Loucy (cell line): ENCODE results near the gene SLC35B2.

Experiments
- H2AFZ ChIP-seq: fragments of 200-600 bp; sonication (generic); 2 replicates; pipeline ENCODE4 v1.6.0; 2016; ENCODE audit warnings: antibody characterized with exemption, mild to moderate bottlenecking, low read length, moderate library complexity
- H3F3A ChIP-seq: fragments of 200-600 bp; 2 replicates; pipeline ENCODE4 v1.6.0; 2016; ENCODE audit warnings: antibody characterized with exemption, low read depth, mild to moderate bottlenecking
- H3K27me3 ChIP-seq: fragments of 200-600 bp; sonication (generic); 2 replicates; pipeline ENCODE4 v1.6.1; 2014; ENCODE audit warnings: low read length, mild to moderate bottlenecking; ENCODE audit not compliant: insufficient read depth, poor library complexity, severe bottlenecking
- H3K36me3 ChIP-seq: fragments of 200-600 bp; sonication (generic); 2 replicates; pipeline ENCODE4 v1.6.1; 2016; ENCODE audit warnings: low read length; ENCODE audit not compliant: insufficient read depth
- H3K4me1 ChIP-seq: fragments of 200-600 bp; sonication (generic); 2 replicates; pipeline ENCODE4 v1.5.1; 2014; ENCODE audit warnings: low read length, mild to moderate bottlenecking; ENCODE audit not compliant: insufficient read depth, poor library complexity, severe bottlenecking
- H3K4me2 ChIP-seq: fragments of 200-600 bp; sonication (generic); 2 replicates; pipeline ENCODE4 v1.6.0; 2014; ENCODE audit warnings: antibody characterized with exemption, low read length, low read depth, mild to moderate bottlenecking; ENCODE audit not compliant: poor library complexity, severe bottlenecking
- H3K4me3 ChIP-seq: fragments of 200-600 bp; sonication (generic); 2 replicates; pipeline ENCODE4 v1.5.1; 2014; ENCODE audit warnings: low read length, mild to moderate bottlenecking, mixed read lengths; ENCODE audit not compliant: poor library complexity, severe bottlenecking
- H3K79me2 ChIP-seq: fragments of 200-600 bp; sonication (generic); 2 replicates; pipeline ENCODE4 v1.6.1; 2014; ENCODE audit warnings: low read length; ENCODE audit not compliant: insufficient read depth
- H3K9ac ChIP-seq: fragments of 200-600 bp; sonication (generic); 2 replicates; pipeline ENCODE4 v1.6.0; 2014; ENCODE audit warnings: mild to moderate bottlenecking, low read depth, low read length, moderate library complexity; ENCODE audit not compliant: poor library complexity, severe bottlenecking
- H3K9me2 ChIP-seq: fragments of 200-600 bp; sonication (generic); replicated peaks from 2 replicates; pipeline ENCODE4 v1.6.1; 2016; ENCODE audit warnings: low read depth, low read length, mixed read lengths
- H3K9me3 ChIP-seq: fragments of 200-600 bp; sonication (generic); 2 replicates; pipeline ENCODE4 v1.6.1; 2014; ENCODE audit warnings: mild to moderate bottlenecking, antibody characterized with exemption, low read length, low read depth; ENCODE audit not compliant: insufficient read depth
- H4K20me1 ChIP-seq: fragments of 200-600 bp; sonication (generic); 2 replicates; pipeline ENCODE4 v1.6.0; 2014; ENCODE audit warnings: antibody characterized with exemption, low read length, mild to moderate bottlenecking; ENCODE audit not compliant: insufficient read depth, poor library complexity, severe bottlenecking
- EZH2phosphoT487 ChIP-seq: fragments of 200-600 bp; IDR thresholded peaks from 2 replicates; pipeline ENCODE4 v1.6.1; 2018; ENCODE audit warnings: antibody characterized with exemption, mild to moderate bottlenecking, moderate library complexity, borderline replicate concordance
- TF ChIP-seq, protein P1 (sequence below): fragments of 200-600 bp; sonication (generic); conservative IDR thresholded peaks from 2 replicates; pipeline ENCODE4 v1.5.1; 2014; ENCODE audit warnings: mild to moderate bottlenecking, antibody characterized with exemption, low read length

SLC35B2 gene

DNA sequence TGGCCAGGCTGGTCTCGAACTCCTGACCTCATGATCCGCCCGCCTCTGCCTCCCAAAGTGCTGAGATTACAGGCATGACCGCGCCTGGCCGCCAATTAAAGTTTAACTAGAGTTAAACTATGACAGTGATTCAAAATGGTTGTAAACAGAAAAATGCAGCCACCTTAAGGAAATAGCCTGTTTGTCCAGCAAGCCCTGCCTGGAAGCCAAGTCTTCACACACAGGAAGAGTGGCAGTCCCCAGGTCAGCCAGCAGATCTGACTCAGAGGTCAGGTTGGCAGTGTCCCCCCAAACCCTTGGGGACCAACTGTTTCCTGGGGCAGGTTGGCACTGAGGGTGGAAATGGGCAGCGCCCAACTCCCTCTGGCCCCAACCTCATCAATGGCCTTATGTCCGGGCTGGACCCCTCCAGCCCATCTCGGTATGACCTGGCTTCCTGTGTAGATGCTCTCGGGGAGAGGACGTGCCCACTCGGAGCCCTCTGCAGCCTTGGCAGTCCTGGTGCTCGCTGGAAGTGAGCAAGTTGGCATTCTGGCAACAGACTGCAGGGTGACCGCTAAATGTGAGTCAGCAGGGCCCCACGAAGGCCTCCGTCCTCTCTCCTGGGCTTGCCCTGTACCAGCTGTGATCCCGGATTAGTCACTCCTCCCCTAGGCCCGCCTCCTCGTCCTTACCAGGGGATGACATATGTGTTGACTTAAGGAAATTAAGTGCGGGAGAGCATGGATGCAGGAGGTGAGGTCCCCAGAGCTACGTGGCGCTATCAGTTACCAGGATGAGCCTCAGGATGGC is 20.1 kb downstream of the SLC35B2 start:
- TF ChIP-seq EZH2phosphoT487 = no peak
- TF ChIP-seq, protein P1, sequence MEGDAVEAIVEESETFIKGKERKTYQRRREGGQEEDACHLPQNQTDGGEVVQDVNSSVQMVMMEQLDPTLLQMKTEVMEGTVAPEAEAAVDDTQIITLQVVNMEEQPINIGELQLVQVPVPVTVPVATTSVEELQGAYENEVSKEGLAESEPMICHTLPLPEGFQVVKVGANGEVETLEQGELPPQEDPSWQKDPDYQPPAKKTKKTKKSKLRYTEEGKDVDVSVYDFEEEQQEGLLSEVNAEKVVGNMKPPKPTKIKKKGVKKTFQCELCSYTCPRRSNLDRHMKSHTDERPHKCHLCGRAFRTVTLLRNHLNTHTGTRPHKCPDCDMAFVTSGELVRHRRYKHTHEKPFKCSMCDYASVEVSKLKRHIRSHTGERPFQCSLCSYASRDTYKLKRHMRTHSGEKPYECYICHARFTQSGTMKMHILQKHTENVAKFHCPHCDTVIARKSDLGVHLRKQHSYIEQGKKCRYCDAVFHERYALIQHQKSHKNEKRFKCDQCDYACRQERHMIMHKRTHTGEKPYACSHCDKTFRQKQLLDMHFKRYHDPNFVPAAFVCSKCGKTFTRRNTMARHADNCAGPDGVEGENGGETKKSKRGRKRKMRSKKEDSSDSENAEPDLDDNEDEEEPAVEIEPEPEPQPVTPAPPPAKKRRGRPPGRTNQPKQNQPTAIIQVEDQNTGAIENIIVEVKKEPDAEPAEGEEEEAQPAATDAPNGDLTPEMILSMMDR = no peak
- H3K4me1 ChIP-seq = no peaks in the 10 kb centered on the region
- peak overlapping the region; percentile 97 for H2AFZ ChIP-seq
- H3K79me2 ChIP-seq = no peaks in the 10 kb centered on the region
- H3K9me2 ChIP-seq = no peaks in the 10 kb centered on the region
- no peaks in the 10 kb centered on the region for H3F3A ChIP-seq
- H3K4me3 ChIP-seq = peak overlapping the region; percentile 83
- H3K9ac ChIP-seq = peak overlapping the region; percentile 73
- H3K9me3 ChIP-seq = no peaks in the 10 kb centered on the region
- H3K36me3 ChIP-seq = no peaks in the 10 kb centered on the region; the same call in 1 of the 2 replicates
- no peaks in the 10 kb centered on the region for H4K20me1 ChIP-seq
- H3K4me2 ChIP-seq = peak overlapping the region; percentile 92
- H3K27me3 ChIP-seq = no peaks in the 10 kb centered on the region

GRCh38 chr6:44235891-44236516 is 21.3 kb downstream of the SLC35B2 start:
- Histone ChIP-seq H3K79me2 (no peaks in the 10 kb centered on the region), H4K20me1 (no peaks in the 10 kb centered on the region), H3K9me3 (no peaks in the 10 kb centered on the region), H3K36me3 (no peaks in the 10 kb centered on the region; the same call in 1 of the 2 replicates), H3F3A (no peaks in the 10 kb centered on the region), H3K4me3 (no peak overlapping the region), H3K27me3 (no peaks in the 10 kb centered on the region), H3K4me2 (no peak overlapping the region), H3K9ac (no peak overlapping the region), H3K9me2 (no peaks in the 10 kb centered on the region), H2AFZ (no peak overlapping the region), H3K4me1 (no peaks in the 10 kb centered on the region)
- TF ChIP-seq EZH2phosphoT487 = no peak
- TF ChIP-seq, protein P1 = no peak

GRCh38 chr6:44235269-44235668 is 22.1 kb downstream of the SLC35B2 start:
- Histone ChIP-seq H3K27me3 (no peaks in the 10 kb centered on the region), H3K4me3 (no peak overlapping the region), H3K9me3 (no peaks in the 10 kb centered on the region), H3K9me2 (no peaks in the 10 kb centered on the region), H3K4me1 (no peaks in the 10 kb centered on the region), H3K4me2 (no peak overlapping the region), H4K20me1 (no peaks in the 10 kb centered on the region), H2AFZ (no peak overlapping the region), H3F3A (no peaks in the 10 kb centered on the region), H3K79me2 (no peaks in the 10 kb centered on the region), H3K36me3 (peaks cover 5% of the 10 kb centered on the region; the same call in 1 of the 2 replicates), H3K9ac (no peak overlapping the region)
- no peak for TF ChIP-seq EZH2phosphoT487
- TF ChIP-seq, protein P1 = no peak
